ENCODE results near the gene ADAMTS17. TPM values are rescaled to one million over a fixed set of nuclear protein-coding genes. Genes with fewer than 3 reads are reported as not detected.

ADAMTS17 gene
- total RNA-seq, 1 experiment from 2014 or later: 4.2 TPM

DNA sequence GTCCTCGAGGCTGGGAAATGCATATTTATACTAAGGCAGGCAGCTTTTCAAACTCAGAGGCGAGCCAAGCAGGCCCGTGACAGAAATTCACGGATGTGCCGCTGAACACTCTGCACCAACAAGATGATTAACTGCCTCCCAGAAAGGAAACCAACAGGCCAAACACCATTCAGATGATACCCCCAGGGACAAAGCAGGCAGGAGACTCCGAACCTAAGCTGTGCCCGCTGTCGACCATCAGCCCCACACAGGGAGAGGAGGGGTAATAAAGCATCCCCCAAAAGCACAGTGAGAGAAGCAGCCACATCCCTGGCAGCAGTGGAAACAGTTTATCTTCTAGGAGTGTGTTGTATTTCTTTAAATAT is 31.8 kb downstream of the ADAMTS17 start:
- H2AFZ ChIP-seq (ENCODE audit: low read depth, low read length, poor library complexity, severe bottlenecking): no peak overlapping the region
- H3K4me3 ChIP-seq (replicated peaks in 1 of 2; ENCODE audit: low read depth in 1 of 2, low read length in 2 of 2): no peak overlapping the region
- H3K9ac ChIP-seq (ENCODE audit: low read length): no peak overlapping the region
- no peak for DNase-seq (ENCODE audit: low read depth, low spot score)
- intact Hi-C loops (cut with micrococcal nuclease): no loop called here
- no peaks in the 10 kb centered on the region for H3K36me3 ChIP-seq (ENCODE audit: control insufficient read depth in 1 of 2, insufficient read depth in 2 of 2, low read length in 2 of 2)
- ATAC-seq: no peak
- no peaks in the 10 kb centered on the region for H3K79me2 ChIP-seq (ENCODE audit: insufficient read depth, low read length)
- no peaks in the 10 kb centered on the region for H3K4me1 ChIP-seq (ENCODE audit: control insufficient read depth in 1 of 2, insufficient read depth in 2 of 2, low read length in 2 of 2)
- CTCF ChIA-PET: no interaction called here
- no peaks in the 10 kb centered on the region for H3K27me3 ChIP-seq (ENCODE audit: insufficient read depth, low read length)
- H3K9me2 ChIP-seq (ENCODE audit: insufficient read depth): no peaks in the 10 kb centered on the region
- TF ChIP-seq EZH2 (IDR thresholded peaks at IDR 0.05): no peak
- no TSS peak for BruUV-seq (replicated peaks)
- RAD21 ChIA-PET (ENCODE audit: low non-redundant PET in 1 of 2, low total read pairs in 2 of 2, uncharacterized antibody in 2 of 2, unreplicated experiment in 2 of 2): no interaction called here
- H3K9me3 ChIP-seq (ENCODE audit: control insufficient read depth in 1 of 2, insufficient read depth in 1 of 2, low read depth in 1 of 2, low read length in 2 of 2): no peaks in the 10 kb centered on the region
- POLR2A ChIA-PET: no interaction called here
- no peak overlapping the region for H3K27ac ChIP-seq (ENCODE audit: low read depth, low read length)
- no peak overlapping the region for H3K4me2 ChIP-seq (ENCODE audit: low read length)
- H4K20me1 ChIP-seq (ENCODE audit: insufficient read depth): no peaks in the 10 kb centered on the region

DNA sequence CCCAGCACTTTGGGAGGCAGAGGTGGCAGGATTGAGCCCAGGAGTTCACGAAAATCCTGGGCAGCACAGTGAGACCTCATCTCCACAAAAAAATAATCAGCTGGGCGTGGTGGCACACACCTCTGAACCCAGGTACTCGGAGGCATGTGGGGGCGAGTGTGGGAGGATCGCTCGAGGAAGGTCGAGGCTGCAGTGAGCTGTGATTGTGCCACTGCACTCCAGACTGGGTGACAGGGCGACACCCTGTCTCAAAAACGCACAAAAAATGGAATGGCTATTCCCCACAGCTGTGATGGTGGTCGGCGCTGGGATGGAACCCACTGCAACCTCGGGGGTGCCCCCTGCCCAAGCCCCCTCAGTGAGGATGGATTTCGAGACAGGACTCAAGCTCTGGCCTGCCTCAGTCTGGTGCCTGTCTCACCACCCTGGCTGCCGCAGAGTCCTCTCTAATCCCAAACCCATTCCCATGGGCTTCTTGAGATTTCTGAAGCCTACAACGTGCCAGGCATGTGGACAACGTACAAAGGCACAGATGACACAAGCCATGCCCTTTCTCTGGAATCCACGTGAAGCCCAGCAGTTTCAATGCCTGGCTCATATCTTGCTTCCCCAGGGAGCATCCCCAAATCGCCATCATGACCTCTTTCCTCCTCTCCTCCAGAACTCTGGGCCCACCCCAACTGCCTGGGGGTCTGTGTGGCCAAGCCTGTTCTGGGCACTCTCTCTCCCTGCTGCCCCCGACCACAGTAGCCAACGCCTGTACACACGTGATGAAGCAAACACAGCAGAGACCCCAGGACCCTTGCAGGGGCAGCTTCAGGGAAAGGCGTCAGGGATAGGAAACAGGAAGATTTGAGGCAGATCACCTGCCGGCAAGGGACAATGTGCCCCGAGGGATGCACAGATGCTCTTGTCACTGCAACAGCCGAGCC is 32.4 kb downstream of the ADAMTS17 start:
- intact Hi-C loops (cut with micrococcal nuclease): no loop called here
- CTCF ChIA-PET: no interaction called here
- DNase-seq (ENCODE audit: low read depth, low spot score): no peak
- H3K79me2 ChIP-seq (ENCODE audit: insufficient read depth, low read length): no peaks in the 10 kb centered on the region
- H3K27ac ChIP-seq (ENCODE audit: low read depth, low read length): no peak overlapping the region
- H3K27me3 ChIP-seq (ENCODE audit: insufficient read depth, low read length): no peaks in the 10 kb centered on the region
- no peaks in the 10 kb centered on the region for H3K36me3 ChIP-seq (ENCODE audit: control insufficient read depth in 1 of 2, insufficient read depth in 2 of 2, low read length in 2 of 2)
- RAD21 ChIA-PET (ENCODE audit: low non-redundant PET in 1 of 2, low total read pairs in 2 of 2, uncharacterized antibody in 2 of 2, unreplicated experiment in 2 of 2): no interaction called here
- H3K4me2 ChIP-seq (ENCODE audit: low read length): no peak overlapping the region
- H4K20me1 ChIP-seq (ENCODE audit: insufficient read depth): no peaks in the 10 kb centered on the region
- POLR2A ChIA-PET: no interaction called here
- H3K4me1 ChIP-seq (ENCODE audit: control insufficient read depth in 1 of 2, insufficient read depth in 2 of 2, low read length in 2 of 2): no peaks in the 10 kb centered on the region
- no peaks in the 10 kb centered on the region for H3K9me3 ChIP-seq (ENCODE audit: control insufficient read depth in 1 of 2, insufficient read depth in 1 of 2, low read depth in 1 of 2, low read length in 2 of 2)
- no peak overlapping the region for H2AFZ ChIP-seq (ENCODE audit: low read depth, low read length, poor library complexity, severe bottlenecking)
- TF ChIP-seq, protein P1, sequence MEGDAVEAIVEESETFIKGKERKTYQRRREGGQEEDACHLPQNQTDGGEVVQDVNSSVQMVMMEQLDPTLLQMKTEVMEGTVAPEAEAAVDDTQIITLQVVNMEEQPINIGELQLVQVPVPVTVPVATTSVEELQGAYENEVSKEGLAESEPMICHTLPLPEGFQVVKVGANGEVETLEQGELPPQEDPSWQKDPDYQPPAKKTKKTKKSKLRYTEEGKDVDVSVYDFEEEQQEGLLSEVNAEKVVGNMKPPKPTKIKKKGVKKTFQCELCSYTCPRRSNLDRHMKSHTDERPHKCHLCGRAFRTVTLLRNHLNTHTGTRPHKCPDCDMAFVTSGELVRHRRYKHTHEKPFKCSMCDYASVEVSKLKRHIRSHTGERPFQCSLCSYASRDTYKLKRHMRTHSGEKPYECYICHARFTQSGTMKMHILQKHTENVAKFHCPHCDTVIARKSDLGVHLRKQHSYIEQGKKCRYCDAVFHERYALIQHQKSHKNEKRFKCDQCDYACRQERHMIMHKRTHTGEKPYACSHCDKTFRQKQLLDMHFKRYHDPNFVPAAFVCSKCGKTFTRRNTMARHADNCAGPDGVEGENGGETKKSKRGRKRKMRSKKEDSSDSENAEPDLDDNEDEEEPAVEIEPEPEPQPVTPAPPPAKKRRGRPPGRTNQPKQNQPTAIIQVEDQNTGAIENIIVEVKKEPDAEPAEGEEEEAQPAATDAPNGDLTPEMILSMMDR (IDR thresholded peaks at IDR 0.05 in 2 of 3, conservative IDR thresholded peaks at IDR 0.05 in 1 of 3; ENCODE audit: borderline replicate concordance in 1 of 3, insufficient read depth in 1 of 3, low read depth in 2 of 3, low read length in 2 of 3): no peak
- TF ChIP-seq ELF1 (IDR thresholded peaks at IDR 0.05; ENCODE audit: borderline replicate concordance, low read depth) (no peak), EGR1 (IDR thresholded peaks at IDR 0.05; ENCODE audit: low read depth) (no peak), EZH2phosphoT487 (IDR thresholded peaks at IDR 0.05; ENCODE audit: borderline replicate concordance) (no peak), SIN3A (IDR thresholded peaks at IDR 0.05; ENCODE audit: low read depth) (no peak), YY1 (IDR thresholded peaks at IDR 0.05; ENCODE audit: extremely low read depth, insufficient replicate concordance, low read depth, low read length) (no peak), ZNF274 (IDR thresholded peaks at IDR 0.05; ENCODE audit: low read depth, low read length) (no peak), CEBPB (IDR thresholded peaks at IDR 0.05; ENCODE audit: low read depth) (no peak), SRF (IDR thresholded peaks at IDR 0.05; ENCODE audit: low read depth) (no peak)
- TF ChIP-seq, protein P2, sequence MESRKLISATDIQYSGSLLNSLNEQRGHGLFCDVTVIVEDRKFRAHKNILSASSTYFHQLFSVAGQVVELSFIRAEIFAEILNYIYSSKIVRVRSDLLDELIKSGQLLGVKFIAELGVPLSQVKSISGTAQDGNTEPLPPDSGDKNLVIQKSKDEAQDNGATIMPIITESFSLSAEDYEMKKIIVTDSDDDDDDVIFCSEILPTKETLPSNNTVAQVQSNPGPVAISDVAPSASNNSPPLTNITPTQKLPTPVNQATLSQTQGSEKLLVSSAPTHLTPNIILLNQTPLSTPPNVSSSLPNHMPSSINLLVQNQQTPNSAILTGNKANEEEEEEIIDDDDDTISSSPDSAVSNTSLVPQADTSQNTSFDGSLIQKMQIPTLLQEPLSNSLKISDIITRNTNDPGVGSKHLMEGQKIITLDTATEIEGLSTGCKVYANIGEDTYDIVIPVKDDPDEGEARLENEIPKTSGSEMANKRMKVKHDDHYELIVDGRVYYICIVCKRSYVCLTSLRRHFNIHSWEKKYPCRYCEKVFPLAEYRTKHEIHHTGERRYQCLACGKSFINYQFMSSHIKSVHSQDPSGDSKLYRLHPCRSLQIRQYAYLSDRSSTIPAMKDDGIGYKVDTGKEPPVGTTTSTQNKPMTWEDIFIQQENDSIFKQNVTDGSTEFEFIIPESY (IDR thresholded peaks at IDR 0.05; ENCODE audit: extremely low read depth, insufficient replicate concordance, low read length): no peak
- TF ChIP-seq, protein P3, sequence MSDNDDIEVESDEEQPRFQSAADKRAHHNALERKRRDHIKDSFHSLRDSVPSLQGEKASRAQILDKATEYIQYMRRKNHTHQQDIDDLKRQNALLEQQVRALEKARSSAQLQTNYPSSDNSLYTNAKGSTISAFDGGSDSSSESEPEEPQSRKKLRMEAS (IDR thresholded peaks at IDR 0.05): no peak
- TF ChIP-seq, protein P4, sequence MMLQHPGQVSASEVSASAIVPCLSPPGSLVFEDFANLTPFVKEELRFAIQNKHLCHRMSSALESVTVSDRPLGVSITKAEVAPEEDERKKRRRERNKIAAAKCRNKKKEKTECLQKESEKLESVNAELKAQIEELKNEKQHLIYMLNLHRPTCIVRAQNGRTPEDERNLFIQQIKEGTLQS (IDR thresholded peaks at IDR 0.05): no peak
- no peaks in the 10 kb centered on the region for H3K9me2 ChIP-seq (ENCODE audit: insufficient read depth)
- H3K9ac ChIP-seq (ENCODE audit: low read length): no peak overlapping the region
- no TSS peak for BruUV-seq (replicated peaks)
- no peak overlapping the region for H3K4me3 ChIP-seq (replicated peaks in 1 of 2; ENCODE audit: low read depth in 1 of 2, low read length in 2 of 2)
- ATAC-seq: no peak

Data from HCT116 (cell line).